K562 (cell line): ENCODE results near the gene PGM2L1. TPM values are rescaled to one million over a fixed set of nuclear protein-coding genes. Genes with fewer than 3 reads are reported as not detected.

ENCODE experiments used
- ATAC-seq: fragments of 200-7000 bp; cut with Tn5 transposase; 3 replicates; pipeline ENCODE4 v1.9.1; 2020; ENCODE audit warnings: moderate library complexity
- BruUV-seq: library from RNA; stranded (reverse); fragments of 400-500 nt; replicated peaks from 2 replicates; lab custom pipeline; 2021; lab: Mats Ljungman, UMichigan
- CTCF ChIA-PET: fragments of 300-600 bp; formaldehyde crosslinking; extraction: SDS; loops from one replicate; lab custom pipeline; 2021; ENCODE audit warnings: low intra/inter-chr PET ratio; lab: Yijun Ruan, JAX
- POLR2A ChIA-PET: fragments of 300-600, 350-650 bp; sonication (Branson Sonifier 250); formaldehyde crosslinking; extraction: SDS; loops from one replicate; lab custom pipeline; 2021; ENCODE audit warnings: antibody characterized with exemption, inconsistent platforms; lab: Yijun Ruan, JAX
- DNase-seq, 4 experiments: peaks; one replicate each; pipeline versions ENCODE4 v3.0.0 to v3.0.0-alpha.2; 2011 to 2018; ENCODE audit warnings: low spot score in 3 of 4, mixed read lengths in 3 of 4; ENCODE audit errors: extremely low read depth in 1 of 4
- FAIRE-seq: peaks from 2 replicates; lab custom pipeline; 2011; peaks lifted over from hg19 to GRCh38; lab: Jason Lieb, UNC
- H2AFZ ChIP-seq: 2 replicates; pipeline ENCODE4 v1.6.0; 2011; ENCODE audit warnings: low read depth, low read length, control low read depth, inconsistent platforms
- H3K27ac ChIP-seq: fragments of 200-600 bp; 3 replicates; pipeline ENCODE4 v1.8.0; 2011; ENCODE audit warnings: low read depth, mild to moderate bottlenecking, control low read depth, inconsistent platforms, low read length, moderate library complexity, mixed read lengths; ENCODE audit errors: extremely low read depth
- H3K27me3 ChIP-seq, 2 experiments: fragments of 300-600 bp in 1 of 2; 2 replicates in 1 of 2; 3 replicates in 1 of 2; pipeline versions ENCODE4 v1.6.0 to v1.8.0; 2011; ENCODE audit warnings: inconsistent platforms in 2 of 2, low read length in 2 of 2, mild to moderate bottlenecking in 1 of 2, mixed read lengths in 1 of 2, moderate library complexity in 1 of 2; ENCODE audit not compliant: control insufficient read depth in 2 of 2, insufficient read depth in 2 of 2
- H3K36me3 ChIP-seq: fragments of 300-600 bp; 3 replicates; pipeline ENCODE4 v1.8.0; 2011; ENCODE audit warnings: mild to moderate bottlenecking, low read length, inconsistent platforms; ENCODE audit not compliant: control insufficient read depth, insufficient read depth
- H3K4me1 ChIP-seq, 2 experiments: fragments of 200-600 bp in 1 of 2; replicated peaks in 1 of 2; 2 replicates in 1 of 2; 3 replicates in 1 of 2; pipeline versions ENCODE4 v1.5.1 to v1.8.0; 2011; ENCODE audit warnings: inconsistent platforms in 2 of 2, low read length in 2 of 2, mild to moderate bottlenecking in 1 of 2, mixed read lengths in 1 of 2, moderate library complexity in 1 of 2; ENCODE audit not compliant: control insufficient read depth in 2 of 2, insufficient read depth in 2 of 2
- H3K4me2 ChIP-seq: 2 replicates; pipeline ENCODE4 v1.6.1; 2011; ENCODE audit warnings: low read length, control low read depth, inconsistent platforms, mixed read lengths; ENCODE audit not compliant: insufficient read depth
- H3K4me3 ChIP-seq: fragments of 200-600 bp; sonication (generic), shearing (Covaris generic); 2 replicates; pipeline ENCODE4 v1.5.1; 2016; ENCODE audit warnings: control low read depth, inconsistent platforms
- H3K79me2 ChIP-seq: fragments of 200-600 bp; 3 replicates; pipeline ENCODE4 v1.8.0; 2011; ENCODE audit warnings: low read length, inconsistent platforms; ENCODE audit not compliant: control insufficient read depth, insufficient read depth
- H3K9ac ChIP-seq, 2 experiments: 2 replicates each; pipeline versions ENCODE4 v1.6.0 to v1.6.1; 2011; ENCODE audit warnings: low read depth in 2 of 2, low read length in 2 of 2, control low read depth in 1 of 2, inconsistent platforms in 1 of 2, mild to moderate bottlenecking in 1 of 2, mixed read lengths in 1 of 2; ENCODE audit not compliant: insufficient read depth in 1 of 2
- H3K9me1 ChIP-seq: one replicate; pipeline ENCODE4 v1.6.0; 2011; ENCODE audit warnings: inconsistent platforms, mild to moderate bottlenecking, low read length, moderate library complexity; ENCODE audit not compliant: control insufficient read depth, insufficient read depth
- H3K9me3 ChIP-seq: replicated peaks from 2 replicates; pipeline ENCODE4 v1.5.1; 2011; ENCODE audit warnings: low read depth, low read length, inconsistent platforms; ENCODE audit not compliant: control insufficient read depth, insufficient read depth
- H4K20me1 ChIP-seq: replicated peaks from 2 replicates; pipeline ENCODE4 v1.6.1; 2011; ENCODE audit warnings: low read length, inconsistent platforms, mixed read lengths; ENCODE audit not compliant: control insufficient read depth, insufficient read depth
- CBX8 ChIP-seq: fragments of 200-600 bp; sonication (generic); IDR thresholded peaks from 2 replicates; pipeline ENCODE4 v1.6.1; 2012; ENCODE audit warnings: borderline replicate concordance, mixed run types, low read depth, mild to moderate bottlenecking, moderate library complexity, mixed read lengths, low read length, control low read depth, inconsistent platforms; ENCODE audit not compliant: poor library complexity, severe bottlenecking; ENCODE audit errors: extremely low read depth
- NCOA6 ChIP-seq: fragments of 450-650 bp; IDR thresholded peaks from 2 replicates; pipeline ENCODE4 v1.6.1; 2017; ENCODE audit warnings: mild to moderate bottlenecking
- NFIC ChIP-seq: fragments of 450-650 bp; IDR thresholded peaks from 2 replicates; pipeline ENCODE4 v1.6.1; 2017; ENCODE audit warnings: mild to moderate bottlenecking, inconsistent platforms
- PML ChIP-seq: IDR thresholded peaks from 2 replicates; pipeline ENCODE4 v1.6.1; 2012; ENCODE audit warnings: low read length, inconsistent platforms
- PYGO2 ChIP-seq: fragments of 450-650 bp; IDR thresholded peaks from 2 replicates; pipeline ENCODE4 v1.6.1; 2016; ENCODE audit warnings: mild to moderate bottlenecking, missing genetic modification characterization, moderate library complexity, missing compliant biosample characterization
- RBM34 ChIP-seq: fragments of 200-400 bp; formaldehyde crosslinking; IDR thresholded peaks from 2 replicates; pipeline ENCODE4 v1.6.1; 2018; ENCODE audit warnings: low read length, borderline replicate concordance; ENCODE audit not compliant: insufficient read depth
- SAP30 ChIP-seq: fragments of 200-600 bp; sonication (generic); IDR thresholded peaks from 2 replicates; pipeline ENCODE4 v1.6.1; 2012; ENCODE audit warnings: borderline replicate concordance, low read depth, mild to moderate bottlenecking, moderate library complexity, low read length, control low read depth, inconsistent platforms; ENCODE audit not compliant: insufficient read depth, poor library complexity, severe bottlenecking
- SREBF1 ChIP-seq: fragments of 150-350 bp; IDR thresholded peaks from 2 replicates; pipeline ENCODE4 v1.6.1; 2014; ENCODE audit warnings: antibody characterized with exemption, low read depth, low read length, borderline replicate concordance
- ZFX ChIP-seq: sonication (generic); formaldehyde crosslinking; IDR thresholded peaks from 2 replicates; pipeline ENCODE4 v1.8.0; 2022; ENCODE audit warnings: mild to moderate bottlenecking, missing genetic modification reagents, moderate library complexity
- ZNF197 ChIP-seq: fragments of 200-800 bp; sonication (Bioruptor generic); IDR thresholded peaks from 2 replicates; pipeline ENCODE4 v1.6.1; 2016; ENCODE audit warnings: low read depth, missing genetic modification characterization, missing compliant biosample characterization
- ZNF239 ChIP-seq: fragments of 250-450 bp; sonication (Bioruptor Pico); IDR thresholded peaks from 2 replicates; pipeline ENCODE4 v1.4.0; 2020; ENCODE audit warnings: mild to moderate bottlenecking
- ZNF324 ChIP-seq: fragments of 250-450 bp; sonication (Bioruptor Pico); IDR thresholded peaks from 2 replicates; pipeline ENCODE4 v1.4.0; 2020; ENCODE audit warnings: mild to moderate bottlenecking
- ZNF507 ChIP-seq: conservative IDR thresholded peaks from 2 replicates; pipeline ENCODE4 v1.6.1; 2017; ENCODE audit warnings: missing genetic modification characterization, missing compliant biosample characterization
- ZNF79 ChIP-seq: fragments of 250-450 bp; sonication (Bioruptor Pico); IDR thresholded peaks from 2 replicates; pipeline ENCODE4 v1.4.0; 2020; ENCODE audit warnings: low read depth, mild to moderate bottlenecking, moderate library complexity
- in situ Hi-C: fragments of 300-500 bp; cut with MboI; formaldehyde crosslinking; loops from 4 replicates; pipeline ENCODE4 v1.15.0; 2018; ENCODE audit warnings: inconsistent platforms, mixed read lengths
- intact Hi-C: fragments of 100-400 bp; cut with micrococcal nuclease; formaldehyde crosslinking; loops from 2 replicates; pipeline ENCODE4 v1.14.2; 2022
- polyA plus RNA-seq, 8 experiments: library from polyadenylated mRNA; depleted of rRNA in 4 of 8; stranded (reverse) in 5 of 8; unstranded in 3 of 8; fragments of >200 nt; fragmentation: Nextera tagmentation in 2 of 8; fragmentation: Illumina TruSeq in 1 of 8; extraction: Ambion mirVana in 2 of 8; extraction: Trizol in 1 of 8; gene quantifications; 2 replicates each; pipeline versions ENCODE4 v1.2.1 to v1.2.3, GENCODE V29; 2011 to 2014; ENCODE audit warnings: inconsistent platforms in 1 of 8, missing spikeins in 1 of 8
- total RNA-seq, 7 experiments: library from RNA; depleted of rRNA in 6 of 7; stranded (reverse); fragments of >200 nt in 6 of 7; fragmentation: Illumina TruSeq in 2 of 7; extraction: Trizol in 2 of 7; gene quantifications; 2 replicates each; pipeline versions ENCODE4 v1.2.1 to v1.2.3, GENCODE V29; 2011 to 2021; ENCODE audit warnings: low replicate concordance in 1 of 7
- TF ChIP-seq, protein P1 (sequence below), 2 experiments: IDR thresholded peaks; 2 replicates each; pipeline ENCODE4 v1.6.1; 2012; ENCODE audit warnings: improper control_type of control experiment in 2 of 2, low read depth in 2 of 2, low read length in 2 of 2, borderline replicate concordance in 1 of 2
- TF ChIP-seq, protein P2 (sequence below): IDR thresholded peaks from 2 replicates; pipeline ENCODE4 v1.6.1; 2014; ENCODE audit warnings: antibody characterized with exemption
- TF ChIP-seq, protein P3 (sequence below): IDR thresholded peaks from 3 replicates; pipeline ENCODE4 v1.6.1; 2011; ENCODE audit warnings: borderline replicate concordance, mild to moderate bottlenecking, moderate library complexity; ENCODE audit not compliant: insufficient read length; ENCODE audit errors: extremely low read depth

The PGM2L1 gene
- total and polyA plus RNA-seq, 9 of the 15 experiments (the other 6 are each of a cell fraction or from before 2014, with no cell fraction given) = 0.32 to 0.95 (median 0.63) TPM

DNA sequence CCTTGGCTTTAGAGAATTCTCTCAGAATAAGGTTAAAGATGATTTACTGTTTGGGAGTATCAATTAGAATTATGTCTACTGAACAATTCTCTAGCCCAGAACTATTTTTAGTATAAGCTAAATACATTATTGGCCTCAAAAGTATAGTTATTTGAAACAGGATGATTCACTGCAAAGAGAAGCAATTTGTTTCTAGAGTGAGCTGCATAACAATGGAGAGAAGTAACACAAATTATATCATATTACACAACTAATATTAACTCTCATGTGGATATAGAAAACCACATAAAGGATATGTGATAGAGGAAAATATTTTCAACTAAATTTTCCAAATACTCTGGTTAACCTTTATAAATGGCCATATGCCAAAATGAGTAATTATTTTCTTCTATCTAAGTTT lies 24.9 kb downstream of the PGM2L1 start:
- no peaks in the 10 kb centered on the region for H3K9me1 ChIP-seq
- no TSS peak for BruUV-seq
- CTCF ChIA-PET = no interaction called here
- no peaks in the 10 kb centered on the region for H3K9me3 ChIP-seq
- H3K36me3 ChIP-seq = no peaks in the 10 kb centered on the region
- H3K4me2 ChIP-seq = no peak overlapping the region
- H3K27ac ChIP-seq = no peak overlapping the region
- intact Hi-C loops = no loop called here
- no peak for FAIRE-seq
- H3K27me3 ChIP-seq = no peaks in the 10 kb centered on the region
- H3K79me2 ChIP-seq = no peaks in the 10 kb centered on the region
- no peak overlapping the region for H3K4me3 ChIP-seq
- TF ChIP-seq PYGO2 (tag) (no peak), RBM34 (no peak), ZNF239 (CRISPR knock-in tag) (no peak), ZNF324 (CRISPR knock-in tag) (no peak), SREBF1 (no peak), NCOA6 (no peak), ZNF197 (CRISPR knock-in tag) (no peak), PML (no peak), NFIC (no peak), ZFX (CRISPR knock-in tag) (no peak), ZNF507 (tag) (no peak), SAP30 (no peak), ZNF79 (CRISPR knock-in tag) (no peak), CBX8 (no peak)
- TF ChIP-seq, protein P1, sequence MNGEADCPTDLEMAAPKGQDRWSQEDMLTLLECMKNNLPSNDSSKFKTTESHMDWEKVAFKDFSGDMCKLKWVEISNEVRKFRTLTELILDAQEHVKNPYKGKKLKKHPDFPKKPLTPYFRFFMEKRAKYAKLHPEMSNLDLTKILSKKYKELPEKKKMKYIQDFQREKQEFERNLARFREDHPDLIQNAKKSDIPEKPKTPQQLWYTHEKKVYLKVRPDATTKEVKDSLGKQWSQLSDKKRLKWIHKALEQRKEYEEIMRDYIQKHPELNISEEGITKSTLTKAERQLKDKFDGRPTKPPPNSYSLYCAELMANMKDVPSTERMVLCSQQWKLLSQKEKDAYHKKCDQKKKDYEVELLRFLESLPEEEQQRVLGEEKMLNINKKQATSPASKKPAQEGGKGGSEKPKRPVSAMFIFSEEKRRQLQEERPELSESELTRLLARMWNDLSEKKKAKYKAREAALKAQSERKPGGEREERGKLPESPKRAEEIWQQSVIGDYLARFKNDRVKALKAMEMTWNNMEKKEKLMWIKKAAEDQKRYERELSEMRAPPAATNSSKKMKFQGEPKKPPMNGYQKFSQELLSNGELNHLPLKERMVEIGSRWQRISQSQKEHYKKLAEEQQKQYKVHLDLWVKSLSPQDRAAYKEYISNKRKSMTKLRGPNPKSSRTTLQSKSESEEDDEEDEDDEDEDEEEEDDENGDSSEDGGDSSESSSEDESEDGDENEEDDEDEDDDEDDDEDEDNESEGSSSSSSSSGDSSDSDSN (IDR thresholded peaks at IDR 0.05; ENCODE audit: borderline replicate concordance in 1 of 2, low read depth in 2 of 2, low read length in 2 of 2) = no peak
- TF ChIP-seq, protein P2, sequence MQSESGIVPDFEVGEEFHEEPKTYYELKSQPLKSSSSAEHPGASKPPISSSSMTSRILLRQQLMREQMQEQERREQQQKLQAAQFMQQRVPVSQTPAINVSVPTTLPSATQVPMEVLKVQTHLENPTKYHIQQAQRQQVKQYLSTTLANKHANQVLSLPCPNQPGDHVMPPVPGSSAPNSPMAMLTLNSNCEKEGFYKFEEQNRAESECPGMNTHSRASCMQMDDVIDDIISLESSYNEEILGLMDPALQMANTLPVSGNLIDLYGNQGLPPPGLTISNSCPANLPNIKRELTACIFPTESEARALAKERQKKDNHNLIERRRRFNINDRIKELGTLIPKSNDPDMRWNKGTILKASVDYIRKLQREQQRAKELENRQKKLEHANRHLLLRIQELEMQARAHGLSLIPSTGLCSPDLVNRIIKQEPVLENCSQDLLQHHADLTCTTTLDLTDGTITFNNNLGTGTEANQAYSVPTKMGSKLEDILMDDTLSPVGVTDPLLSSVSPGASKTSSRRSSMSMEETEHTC = no peak
- TF ChIP-seq, protein P3, sequence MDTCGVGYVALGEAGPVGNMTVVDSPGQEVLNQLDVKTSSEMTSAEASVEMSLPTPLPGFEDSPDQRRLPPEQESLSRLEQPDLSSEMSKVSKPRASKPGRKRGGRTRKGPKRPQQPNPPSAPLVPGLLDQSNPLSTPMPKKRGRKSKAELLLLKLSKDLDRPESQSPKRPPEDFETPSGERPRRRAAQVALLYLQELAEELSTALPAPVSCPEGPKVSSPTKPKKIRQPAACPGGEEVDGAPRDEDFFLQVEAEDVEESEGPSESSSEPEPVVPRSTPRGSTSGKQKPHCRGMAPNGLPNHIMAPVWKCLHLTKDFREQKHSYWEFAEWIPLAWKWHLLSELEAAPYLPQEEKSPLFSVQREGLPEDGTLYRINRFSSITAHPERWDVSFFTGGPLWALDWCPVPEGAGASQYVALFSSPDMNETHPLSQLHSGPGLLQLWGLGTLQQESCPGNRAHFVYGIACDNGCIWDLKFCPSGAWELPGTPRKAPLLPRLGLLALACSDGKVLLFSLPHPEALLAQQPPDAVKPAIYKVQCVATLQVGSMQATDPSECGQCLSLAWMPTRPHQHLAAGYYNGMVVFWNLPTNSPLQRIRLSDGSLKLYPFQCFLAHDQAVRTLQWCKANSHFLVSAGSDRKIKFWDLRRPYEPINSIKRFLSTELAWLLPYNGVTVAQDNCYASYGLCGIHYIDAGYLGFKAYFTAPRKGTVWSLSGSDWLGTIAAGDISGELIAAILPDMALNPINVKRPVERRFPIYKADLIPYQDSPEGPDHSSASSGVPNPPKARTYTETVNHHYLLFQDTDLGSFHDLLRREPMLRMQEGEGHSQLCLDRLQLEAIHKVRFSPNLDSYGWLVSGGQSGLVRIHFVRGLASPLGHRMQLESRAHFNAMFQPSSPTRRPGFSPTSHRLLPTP = no peak
- TF ChIP-seq, all 486 proteins: peak for 0
- in situ Hi-C loops = no loop called here
- no peaks in the 10 kb centered on the region for H3K4me1 ChIP-seq
- DNase-seq (no peak), ATAC-seq (no peak)
- POLR2A ChIA-PET = no interaction called here
- no peak overlapping the region for H2AFZ ChIP-seq
- no peak overlapping the region for H3K9ac ChIP-seq
- H4K20me1 ChIP-seq = no peaks in the 10 kb centered on the region; the same call in 1 of the 2 replicates
